H1 (cell line): ENCODE results near the gene LRRC14B. TPM values are rescaled to one million over a fixed set of nuclear protein-coding genes. Genes with fewer than 3 reads are reported as not detected.
"Not testable (repeated sequence)": the region's sequence is repeated elsewhere in the genome, so short reads cannot be mapped to it uniquely, and the experiment has no call there.

ENCODE experiments used
- CTCF ChIA-PET: fragments of 300-600 bp; sonication (Branson Sonifier 250); formaldehyde crosslinking; loops from one replicate; lab custom pipeline; 2021; ENCODE audit not compliant: partially characterized antibody; lab: Charles Lee
- POLR2A ChIA-PET: fragments of 300-600 bp; sonication (Branson Sonifier 250); formaldehyde crosslinking; loops from one replicate; lab custom pipeline; 2021; ENCODE audit warnings: inconsistent platforms; ENCODE audit not compliant: partially characterized antibody; lab: Charles Lee
- DNase-seq, 2 experiments: peaks; one replicate each; pipeline versions ENCODE4 v3.0.0 to v3.0.0-alpha.2; 2010 to 2022; ENCODE audit warnings: low spot score in 2 of 2, low read depth in 1 of 2, mixed read lengths in 1 of 2
- FAIRE-seq: peaks from 2 replicates; lab custom pipeline; 2011; peaks lifted over from hg19 to GRCh38; lab: Jason Lieb, UNC
- H2AFZ ChIP-seq: 2 replicates; pipeline ENCODE4 v1.8.1; 2012; ENCODE audit warnings: low read length, inconsistent platforms
- H2AK5ac ChIP-seq: 2 replicates; pipeline ENCODE4 v1.6.1; 2013; ENCODE audit warnings: low read depth, low read length
- H2BK120ac ChIP-seq: replicated peaks from 2 replicates; pipeline ENCODE3; 2013; ENCODE audit warnings: low read depth, low read length, inconsistent platforms
- H2BK12ac ChIP-seq: 2 replicates; pipeline ENCODE4 v1.6.1; 2013; ENCODE audit warnings: low read depth, low read length
- H2BK15ac ChIP-seq: 2 replicates; pipeline ENCODE4 v1.6.1; 2013; ENCODE audit warnings: low read length
- H2BK20ac ChIP-seq: 2 replicates; pipeline ENCODE4 v1.6.1; 2013; ENCODE audit warnings: low read length
- H2BK5ac ChIP-seq: 2 replicates; pipeline ENCODE4 v1.6.1; 2013; ENCODE audit warnings: low read depth, low read length
- H3K14ac ChIP-seq: 2 replicates; pipeline ENCODE4 v1.6.1; 2013; ENCODE audit warnings: inconsistent platforms; ENCODE audit not compliant: insufficient read length
- H3K18ac ChIP-seq: 2 replicates; pipeline ENCODE4 v1.6.1; 2013; ENCODE audit warnings: low read length; ENCODE audit errors: extremely low read depth
- H3K23ac ChIP-seq: 2 replicates; pipeline ENCODE4 v1.6.1; 2013; ENCODE audit warnings: inconsistent platforms; ENCODE audit not compliant: insufficient read length
- H3K23me2 ChIP-seq: 2 replicates; pipeline ENCODE4 v1.6.1; 2013; ENCODE audit warnings: low read depth, low read length
- H3K27ac ChIP-seq: 2 replicates; pipeline ENCODE4 v1.6.1; 2011; ENCODE audit warnings: low read depth, low read length, inconsistent platforms
- H3K27me3 ChIP-seq, 4 experiments: replicated peaks in 1 of 4; 1 replicate in 1 of 4; 2 replicates in 3 of 4; pipeline versions ENCODE4 v1.6.1 to v1.8.1; 2011 to 2013; ENCODE audit warnings: low read length in 3 of 4, mild to moderate bottlenecking in 3 of 4, inconsistent platforms in 2 of 4, mixed read lengths in 2 of 4, moderate library complexity in 1 of 4; ENCODE audit not compliant: control insufficient read depth in 3 of 4, insufficient read depth in 3 of 4; ENCODE audit errors: extremely low read depth in 1 of 4
- H3K36me3 ChIP-seq, 4 experiments: 2 replicates each; pipeline versions ENCODE4 v1.6.1 to v1.8.1; 2011 to 2013; ENCODE audit warnings: mild to moderate bottlenecking in 4 of 4, low read length in 3 of 4, moderate library complexity in 2 of 4, control low read depth in 1 of 4, inconsistent platforms in 1 of 4; ENCODE audit not compliant: insufficient read depth in 4 of 4, control insufficient read depth in 2 of 4
- H3K4ac ChIP-seq: replicated peaks from 2 replicates; pipeline ENCODE3; 2013; ENCODE audit warnings: low read length, low read depth, mixed read lengths, inconsistent platforms; ENCODE audit not compliant: insufficient read length
- H3K4me1 ChIP-seq, 4 experiments: replicated peaks in 1 of 4; 1 replicate in 1 of 4; 2 replicates in 3 of 4; pipeline versions ENCODE4 v1.6.1 to v1.8.1; 2011 to 2013; ENCODE audit warnings: low read length in 3 of 4, inconsistent platforms in 2 of 4, mixed read lengths in 1 of 4; ENCODE audit not compliant: insufficient read depth in 4 of 4, control insufficient read depth in 3 of 4
- H3K4me2 ChIP-seq, 2 experiments: 2 replicates each; pipeline versions ENCODE4 v1.6.1 to v1.8.1; 2011 to 2013; ENCODE audit warnings: low read depth in 2 of 2, low read length in 2 of 2, control low read depth in 1 of 2, inconsistent platforms in 1 of 2, mild to moderate bottlenecking in 1 of 2; ENCODE audit not compliant: insufficient read depth in 1 of 2
- H3K4me3 ChIP-seq, 4 experiments: fragments of 200-600, 300-600 bp in 1 of 4; sonication (generic), shearing (Covaris generic), sonication (Bioruptor Twin) in 1 of 4; 2 replicates each; pipeline versions ENCODE4 v1.5.1 to v1.8.1; 2011 to 2016; ENCODE audit warnings: low read length in 4 of 4, low read depth in 3 of 4, control low read depth in 2 of 4, inconsistent platforms in 2 of 4, mild to moderate bottlenecking in 2 of 4, mixed read lengths in 1 of 4, moderate library complexity in 1 of 4; ENCODE audit not compliant: insufficient read depth in 2 of 4; ENCODE audit errors: extremely low read depth in 1 of 4
- H3K56ac ChIP-seq: replicated peaks from 2 replicates; pipeline ENCODE3; 2013; ENCODE audit warnings: low read depth, mild to moderate bottlenecking, mixed read lengths, low read length, inconsistent platforms; ENCODE audit not compliant: insufficient read length
- H3K79me1 ChIP-seq: 2 replicates; pipeline ENCODE4 v1.6.1; 2013; ENCODE audit warnings: low read depth, low read length, control low read depth
- H3K79me2 ChIP-seq, 2 experiments: 2 replicates each; pipeline versions ENCODE4 v1.6.1 to v1.8.1; 2012 to 2013; ENCODE audit warnings: low read length in 2 of 2, mild to moderate bottlenecking in 2 of 2, inconsistent platforms in 1 of 2; ENCODE audit not compliant: insufficient read depth in 2 of 2, control insufficient read depth in 1 of 2
- H3K9ac ChIP-seq, 4 experiments: replicated peaks in 1 of 4; 1 replicate in 1 of 4; 2 replicates in 3 of 4; pipeline versions ENCODE4 v1.6.1 to v1.8.1; 2011 to 2013; ENCODE audit warnings: low read depth in 3 of 4, low read length in 3 of 4, control low read depth in 2 of 4, mild to moderate bottlenecking in 2 of 4, moderate library complexity in 2 of 4, inconsistent platforms in 1 of 4; ENCODE audit errors: extremely low read depth in 1 of 4
- H3K9me3 ChIP-seq, 2 experiments: 2 replicates each; pipeline versions ENCODE4 v1.6.1 to v1.8.1; 2012 to 2013; ENCODE audit warnings: mild to moderate bottlenecking in 2 of 2, moderate library complexity in 2 of 2, control low read depth in 1 of 2, inconsistent platforms in 1 of 2, low read depth in 1 of 2, low read length in 1 of 2, mixed read lengths in 1 of 2; ENCODE audit not compliant: insufficient read depth in 2 of 2
- H4K20me1 ChIP-seq, 2 experiments: replicated peaks in 1 of 2; 2 replicates each; pipeline versions ENCODE3 to v1.8.1; 2011 to 2013; ENCODE audit warnings: inconsistent platforms in 2 of 2, low read length in 2 of 2, mild to moderate bottlenecking in 1 of 2; ENCODE audit not compliant: insufficient read depth in 2 of 2, control insufficient read depth in 1 of 2
- H4K5ac ChIP-seq: 2 replicates; pipeline ENCODE4 v1.6.1; 2013; ENCODE audit warnings: low read length, low read depth, mixed read lengths, inconsistent platforms; ENCODE audit not compliant: insufficient read length
- H4K8ac ChIP-seq: 2 replicates; pipeline ENCODE4 v1.8.0; 2013; ENCODE audit warnings: mild to moderate bottlenecking, moderate library complexity, low read length, inconsistent platforms; ENCODE audit not compliant: insufficient read depth; ENCODE audit errors: extremely low read depth
- H4K91ac ChIP-seq: replicated peaks from 2 replicates; pipeline ENCODE3; 2013; ENCODE audit warnings: low read length, mixed read lengths, inconsistent platforms; ENCODE audit not compliant: insufficient read length
- EP300 ChIP-seq, 2 experiments: IDR thresholded peaks; 1 replicate in 1 of 2; 2 replicates in 1 of 2; pipeline ENCODE4 v1.6.1; 2011 to 2012; ENCODE audit warnings: low read depth in 2 of 2, low read length in 2 of 2, mild to moderate bottlenecking in 2 of 2, borderline replicate concordance in 1 of 2, inconsistent platforms in 1 of 2, moderate library complexity in 1 of 2
- YY1 ChIP-seq: IDR thresholded peaks from 2 replicates; pipeline ENCODE4 v1.6.1; 2011; ENCODE audit warnings: low read depth, mild to moderate bottlenecking, low read length
- WGBS, 2 experiments: shearing (Covaris generic) in 1 of 2; methylation state at CpG; one replicate each; pipeline versions ENCODE4 v1.1.6 to v1.1.7; 2013 to 2015; ENCODE audit warnings: low lambda C conversion rate in 2 of 2, mixed read lengths in 2 of 2, inconsistent platforms in 1 of 2, low coverage in 1 of 2, missing lambda C conversion rate in 1 of 2; ENCODE audit not compliant: insufficient replicate concordance in 2 of 2, insufficient coverage in 1 of 2, insufficient read length in 1 of 2; ENCODE audit errors: extremely low coverage in 1 of 2, missing lambda C conversion rate in 1 of 2; 5-methylcytosine and 5-hydroxymethylcytosine counted together
- polyA plus RNA-seq, 7 experiments: library from polyadenylated mRNA; depleted of rRNA in 3 of 7; stranded (reverse) in 5 of 7; unstranded in 2 of 7; fragments of >200 nt in 5 of 7; fragments of 200-250 nt in 2 of 7; gene quantifications; 1 replicate in 5 of 7; 2 replicates in 1 of 7; 4 replicates in 1 of 7; pipeline versions ENCODE4 v1.2.1 to v1.2.3, GENCODE V29; 2011 to 2013; ENCODE audit warnings: missing spikeins in 2 of 7, mixed read lengths in 2 of 7
- total RNA-seq: library from RNA; stranded (reverse); fragmentation: NEBNext Ultra II Directional; extraction: Animal tissue kit (Norgen Biotek cat#: 25700); gene quantifications from 2 replicates; pipeline ENCODE4 v1.2.1, GENCODE V29; 2021

Gene LRRC14B
- total and polyA plus RNA-seq, 2 of the 8 experiments (the other 6 are each of a cell fraction or from before 2014, with no cell fraction given) = not detected

- TF ChIP-seq EP300 (IDR thresholded peaks at IDR 0.05; ENCODE audit: borderline replicate concordance in 1 of 2, low read depth in 2 of 2, low read length in 2 of 2) (no peak), YY1 (no peak)
These were observed 34.0 kb downstream of the LRRC14B start (continued) for GRCh38 chr5:225334-225733.

- H3K27me3 ChIP-seq, H3K9me3 ChIP-seq, H3K79me1 ChIP-seq, H2BK20ac ChIP-seq, H2BK15ac ChIP-seq, H3K4me2 ChIP-seq, H3K4ac ChIP-seq, H2AFZ ChIP-seq, H3K56ac ChIP-seq, H4K8ac ChIP-seq, H3K79me2 ChIP-seq, H3K23ac ChIP-seq, DNase-seq, FAIRE-seq, H3K18ac ChIP-seq, H2BK5ac ChIP-seq, H3K4me3 ChIP-seq, H3K14ac ChIP-seq, H4K5ac ChIP-seq, POLR2A ChIA-PET, H3K27ac ChIP-seq, H2BK12ac ChIP-seq, H4K20me1 ChIP-seq, H4K91ac ChIP-seq, H2BK120ac ChIP-seq, H2AK5ac ChIP-seq, H3K9ac ChIP-seq, H3K23me2 ChIP-seq, H3K4me1 ChIP-seq: not testable (repeated sequence)
- peaks cover 17 to 58% (median 43%) of the 10 kb centered on the region in 4 experiments for H3K36me3 ChIP-seq
- 95% methylated on average over 10 of the region's 17 CpGs; no CpG with 5 or more reads in 1 of the 2 experiments for WGBS, 2 experiments
- CTCF ChIA-PET = interaction anchor here (0.7 to 0.9 kb wide), 2 partner anchors 38 to 102 kb away, joined by 3 to 4 read pairs; no protein-coding TSS in a partner anchor
These were observed 36.1 kb downstream of the LRRC14B start for GRCh38 chr5:227375-227774.
